Caco-2 (cell line): ENCODE data around the gene METTL2A. TPM values are rescaled to one million over a fixed set of nuclear protein-coding genes. Genes with fewer than 3 reads are reported as not detected.
"Not testable (repeated sequence)": the region's sequence is repeated elsewhere in the genome, so short reads cannot be mapped to it uniquely, and the experiment has no call there.

ENCODE experiments used
- BruUV-seq: library from RNA; stranded (reverse); fragments of 400-500 nt; replicated peaks from 2 replicates; lab custom pipeline; 2021; lab: Mats Ljungman, UMichigan
- CTCF ChIA-PET: fragments of 300-600 bp; sonication (Branson Sonifier 250); formaldehyde crosslinking; loops from one replicate; lab custom pipeline; 2022; ENCODE audit warnings: antibody characterized with exemption; lab: Charles Lee
- POLR2A ChIA-PET: fragments of 300-600 bp; sonication (Branson Sonifier 250); formaldehyde crosslinking; loops from one replicate; lab custom pipeline; 2022; ENCODE audit warnings: antibody characterized with exemption; lab: Charles Lee
- DNase-seq, 2 experiments: peaks; one replicate each; pipeline versions ENCODE4 v3.0.0 to v3.0.0-alpha.2; 2020 to 2022
- H3K27me3 ChIP-seq: replicated peaks from 2 replicates; pipeline ENCODE4 v1.6.0; 2011; ENCODE audit warnings: low read length; ENCODE audit not compliant: control insufficient read depth, insufficient read depth
- H3K36me3 ChIP-seq: 2 replicates; pipeline ENCODE4 v1.5.1; 2011; ENCODE audit warnings: low read length; ENCODE audit not compliant: control insufficient read depth, insufficient read depth
- H3K4me1 ChIP-seq: fragments of 250-450 bp; sonication (Bioruptor Pico); 2 replicates; pipeline ENCODE4 v1.5.1; 2020; ENCODE audit warnings: mild to moderate bottlenecking
- H3K4me3 ChIP-seq: 2 replicates; pipeline ENCODE4 v1.5.1; 2011; ENCODE audit warnings: low read depth, mild to moderate bottlenecking, control low read depth, low read length
- H3K9me3 ChIP-seq: fragments of 250-450 bp; sonication (Bioruptor Pico); 2 replicates; pipeline ENCODE4 v1.5.1; 2020; ENCODE audit warnings: mild to moderate bottlenecking, moderate library complexity
- H3K27ac Mint-ChIP-seq: one replicate; pipeline ENCODE4 v1.8.0; 2022; ENCODE audit warnings: mixed read lengths; ENCODE audit not compliant: unreplicated experiment
- H3K27me3 Mint-ChIP-seq: one replicate; pipeline ENCODE4 v1.8.0; 2022; ENCODE audit warnings: mixed read lengths; ENCODE audit not compliant: insufficient read depth, unreplicated experiment
- H3K36me3 Mint-ChIP-seq: one replicate; pipeline ENCODE4 v1.8.0; 2022; ENCODE audit warnings: mild to moderate bottlenecking, mixed read lengths; ENCODE audit not compliant: insufficient read depth, unreplicated experiment
- H3K4me1 Mint-ChIP-seq: one replicate; pipeline ENCODE4 v1.8.0; 2022; ENCODE audit warnings: low read depth, mixed read lengths; ENCODE audit not compliant: unreplicated experiment
- H3K4me3 Mint-ChIP-seq: one replicate; pipeline ENCODE4 v1.8.0; 2022; ENCODE audit warnings: mild to moderate bottlenecking, moderate library complexity, mixed read lengths; ENCODE audit not compliant: unreplicated experiment
- H3K9me3 Mint-ChIP-seq: one replicate; pipeline ENCODE4 v1.8.0; 2022; ENCODE audit warnings: mixed read lengths; ENCODE audit not compliant: unreplicated experiment
- CTCF ChIP-seq, 2 experiments: fragments of 200-600 bp in 1 of 2; IDR thresholded peaks; 1 replicate in 1 of 2; 2 replicates in 1 of 2; pipeline versions ENCODE4 v1.5.1 to v1.8.0; 2011 to 2022; ENCODE audit warnings: antibody characterized with exemption in 1 of 2, control low read depth in 1 of 2, inconsistent platforms in 1 of 2, low read depth in 1 of 2, low read length in 1 of 2, mild to moderate bottlenecking in 1 of 2, moderate library complexity in 1 of 2; ENCODE audit not compliant: insufficient read depth in 1 of 2, severe bottlenecking in 1 of 2, unreplicated experiment in 1 of 2
- intact Hi-C: fragments of 100-400 bp; cut with micrococcal nuclease; formaldehyde crosslinking; loops from one replicate; pipeline ENCODE4 v1.10.0; 2022; ENCODE audit not compliant: unreplicated experiment
- total RNA-seq: library from RNA; stranded (reverse); gene quantifications from 2 replicates; pipeline ENCODE4 v1.2.3, GENCODE V29; 2022

The METTL2A gene
- total RNA-seq, 1 experiment from 2014 or later = 31.4 TPM

- Mint-ChIP-seq H3K4me1 (no peaks in the 10 kb centered on the region), H3K4me3 (no peak overlapping the region), H3K36me3 (no peaks in the 10 kb centered on the region), H3K27me3 (no peaks in the 10 kb centered on the region), H3K27ac (no peak overlapping the region), H3K9me3 (no peaks in the 10 kb centered on the region)
- no peak for DNase-seq
- no peak for TF ChIP-seq CTCF (IDR thresholded peaks at IDR 0.05; ENCODE audit: insufficient read depth in 1 of 2, low read depth in 1 of 2, low read length in 1 of 2, severe bottlenecking in 1 of 2, unreplicated experiment in 1 of 2)
- H3K4me1 ChIP-seq = no peaks in the 10 kb centered on the region
- H3K27me3 ChIP-seq = no peaks in the 10 kb centered on the region
- H3K4me3 ChIP-seq = no peak overlapping the region
- BruUV-seq = no TSS peak
- POLR2A ChIA-PET = no interaction called here
- no peaks in the 10 kb centered on the region; the same call in 1 of the 2 replicates for H3K9me3 ChIP-seq
- no peaks in the 10 kb centered on the region for H3K36me3 ChIP-seq
- CTCF ChIA-PET = no interaction called here
- intact Hi-C loops = no loop called here
These were observed 24.8 kb upstream of the METTL2A start for GRCh38 chr17:62398891-62399290.

- no TSS peak for BruUV-seq
- H3K9me3 Mint-ChIP-seq = no peaks in the 10 kb centered on the region
- H3K36me3 ChIP-seq = no peaks in the 10 kb centered on the region
- no peaks in the 10 kb centered on the region for H3K36me3 Mint-ChIP-seq
- H3K9me3 ChIP-seq = no peaks in the 10 kb centered on the region; the same call in 1 of the 2 replicates
- CTCF ChIA-PET = no interaction called here
- no peak overlapping the region for H3K4me3 ChIP-seq
- no peaks in the 10 kb centered on the region for H3K4me1 Mint-ChIP-seq
- H3K27me3 ChIP-seq = no peaks in the 10 kb centered on the region
- no peak overlapping the region for H3K4me3 Mint-ChIP-seq
- no peak for TF ChIP-seq CTCF (IDR thresholded peaks at IDR 0.05; ENCODE audit: insufficient read depth in 1 of 2, low read depth in 1 of 2, low read length in 1 of 2, severe bottlenecking in 1 of 2, unreplicated experiment in 1 of 2)
- POLR2A ChIA-PET = no interaction called here
- H3K4me1 ChIP-seq = no peaks in the 10 kb centered on the region
- no peak for DNase-seq
- H3K27me3 Mint-ChIP-seq = no peaks in the 10 kb centered on the region
- intact Hi-C loops = no loop called here
- no peak overlapping the region for H3K27ac Mint-ChIP-seq
These were observed 18.2 kb upstream of the METTL2A start for GRCh38 chr17:62405451-62405850.

GRCh38 chr17:62413090-62413489 is 10.6 kb upstream of the METTL2A start:
- H3K4me1 ChIP-seq, CTCF ChIA-PET, H3K36me3 ChIP-seq, H3K4me3 ChIP-seq, H3K4me1 Mint-ChIP-seq, intact Hi-C loops, DNase-seq, H3K27ac Mint-ChIP-seq, BruUV-seq, H3K9me3 Mint-ChIP-seq, POLR2A ChIA-PET, H3K27me3 ChIP-seq, H3K27me3 Mint-ChIP-seq, H3K9me3 ChIP-seq, H3K36me3 Mint-ChIP-seq, H3K4me3 Mint-ChIP-seq: not testable (repeated sequence)

GRCh38 chr17:62426214-62426613 is 2.5 kb downstream of the METTL2A start:
- DNase-seq, H3K9me3 ChIP-seq, POLR2A ChIA-PET, CTCF ChIA-PET, H3K36me3 ChIP-seq, H3K27ac Mint-ChIP-seq, H3K4me3 Mint-ChIP-seq, H3K4me1 Mint-ChIP-seq, H3K9me3 Mint-ChIP-seq, H3K4me3 ChIP-seq, BruUV-seq, H3K27me3 ChIP-seq, H3K4me1 ChIP-seq, H3K27me3 Mint-ChIP-seq: not testable (repeated sequence)
- peaks cover 34% of the 10 kb centered on the region for H3K36me3 Mint-ChIP-seq
- intact Hi-C loops = loop anchor here (10.0 kb wide), 1 partner anchor 59 kb away; no protein-coding TSS in a partner anchor

GRCh38 chr17:62435251-62435650 is 11.6 kb downstream of the METTL2A start:
- H3K27me3 ChIP-seq, POLR2A ChIA-PET, H3K4me1 ChIP-seq, H3K4me3 ChIP-seq, H3K9me3 ChIP-seq, H3K27me3 Mint-ChIP-seq, H3K4me3 Mint-ChIP-seq, CTCF ChIA-PET, H3K27ac Mint-ChIP-seq, BruUV-seq, H3K36me3 ChIP-seq, intact Hi-C loops, H3K9me3 Mint-ChIP-seq, H3K4me1 Mint-ChIP-seq, DNase-seq: not testable (repeated sequence)
- peaks cover 50% of the 10 kb centered on the region for H3K36me3 Mint-ChIP-seq

- H3K27me3 ChIP-seq, H3K9me3 ChIP-seq, H3K36me3 ChIP-seq, H3K27me3 Mint-ChIP-seq, H3K4me3 Mint-ChIP-seq, H3K9me3 Mint-ChIP-seq, intact Hi-C loops, H3K4me3 ChIP-seq, CTCF ChIA-PET, H3K4me1 ChIP-seq, H3K27ac Mint-ChIP-seq, BruUV-seq, DNase-seq, POLR2A ChIA-PET, H3K4me1 Mint-ChIP-seq: not testable (repeated sequence)
- H3K36me3 Mint-ChIP-seq = peaks cover 72% of the 10 kb centered on the region
These were observed 17.5 kb downstream of the METTL2A start for GRCh38 chr17:62441181-62441580.
